ENCODE data around the gene LYST.
"Not testable (repeated sequence)": the region's sequence is repeated elsewhere in the genome, so short reads cannot be mapped to it uniquely, and the experiment has no call there.

LYST gene

DNA sequence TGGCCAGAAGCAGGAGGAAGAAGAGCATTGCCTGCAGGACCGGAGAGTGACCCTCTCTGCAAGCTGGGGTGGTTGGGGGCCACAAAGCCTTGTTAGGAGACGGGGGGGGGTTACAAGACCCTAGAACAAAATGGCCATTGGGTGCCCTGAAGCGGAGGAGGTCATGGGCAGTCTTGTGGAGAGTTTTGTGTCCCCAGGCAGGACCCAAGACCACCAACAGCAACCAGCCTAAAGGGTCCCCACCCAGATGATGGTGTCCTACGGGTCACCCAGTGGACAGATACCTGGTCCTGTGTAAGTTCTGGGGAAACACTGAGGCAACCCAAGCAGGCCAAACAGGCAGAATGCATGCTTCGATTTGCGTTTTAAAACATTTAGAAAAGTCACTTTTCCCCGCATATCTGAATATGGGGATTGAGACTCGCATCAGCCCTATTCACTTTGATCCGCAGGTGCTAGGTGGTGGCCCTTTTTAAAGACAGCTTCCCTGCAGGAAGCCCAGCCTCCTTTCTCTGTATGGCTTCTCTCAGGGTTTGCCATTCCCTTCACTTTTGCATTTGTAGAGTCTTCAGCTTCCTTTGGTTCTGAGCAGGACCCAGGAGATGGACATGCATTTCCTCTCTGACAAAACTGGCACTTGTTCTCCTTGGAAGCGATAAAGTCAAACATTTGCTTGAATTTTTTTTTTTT lies 238.2 kb downstream of the LYST start:
- Mint-ChIP-seq H3K27me3 (peaks cover 37% of the 10 kb centered on the region), H3K9me3 (no peaks in the 10 kb centered on the region)
- intact Hi-C loops (cut with micrococcal nuclease) = no loop called here

DNA sequence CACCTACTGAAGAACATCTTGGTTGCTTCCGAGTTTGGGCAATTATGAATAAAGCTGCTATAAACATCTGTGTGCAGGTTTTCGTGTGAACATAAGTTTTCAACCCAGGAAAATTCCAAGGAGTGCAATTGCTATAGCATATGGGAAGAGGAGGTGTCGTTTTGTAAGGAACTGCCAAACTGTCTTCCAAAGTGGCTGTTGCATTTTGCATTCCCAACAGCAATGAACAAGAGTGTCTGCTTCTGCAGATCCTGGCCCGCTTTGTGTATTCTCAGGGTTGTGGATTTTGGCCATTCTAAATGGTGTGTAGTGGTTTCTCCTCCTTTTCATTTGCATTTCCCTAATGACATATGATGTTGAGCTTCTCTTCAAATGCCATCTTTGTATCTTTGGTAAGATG lies 240.9 kb downstream of the LYST start:
- H3K27me3 Mint-ChIP-seq = peaks cover 22% of the 10 kb centered on the region
- intact Hi-C loops (cut with micrococcal nuclease) = no loop called here

More for the DNA sequence above, 238.2 kb downstream of the LYST start:
- H3K4me1 Mint-ChIP-seq (ENCODE audit: low read depth) = peaks cover 14% of the 10 kb centered on the region
- H3K36me3 Mint-ChIP-seq (ENCODE audit: low read depth) = no peaks in the 10 kb centered on the region
- H3K4me3 Mint-ChIP-seq = no peak overlapping the region
- no peak overlapping the region for H3K27ac Mint-ChIP-seq

GRCh38 chr1:235625340-235625739 lies 241.4 kb downstream of the LYST start:
- Mint-ChIP-seq H3K27ac (no peak overlapping the region), H3K9me3 (no peaks in the 10 kb centered on the region), H3K4me3 (no peak overlapping the region), H3K27me3 (peaks cover 20% of the 10 kb centered on the region), H3K36me3 (ENCODE audit: low read depth) (no peaks in the 10 kb centered on the region), H3K4me1 (ENCODE audit: low read depth) (no peaks in the 10 kb centered on the region)
- intact Hi-C loops (cut with micrococcal nuclease) = no loop called here

More for the DNA sequence above, 240.9 kb downstream of the LYST start:
- Mint-ChIP-seq H3K9me3 (no peaks in the 10 kb centered on the region), H3K4me1 (ENCODE audit: low read depth) (no peaks in the 10 kb centered on the region), H3K4me3 (no peak overlapping the region), H3K27ac (no peak overlapping the region), H3K36me3 (ENCODE audit: low read depth) (no peaks in the 10 kb centered on the region)

DNA sequence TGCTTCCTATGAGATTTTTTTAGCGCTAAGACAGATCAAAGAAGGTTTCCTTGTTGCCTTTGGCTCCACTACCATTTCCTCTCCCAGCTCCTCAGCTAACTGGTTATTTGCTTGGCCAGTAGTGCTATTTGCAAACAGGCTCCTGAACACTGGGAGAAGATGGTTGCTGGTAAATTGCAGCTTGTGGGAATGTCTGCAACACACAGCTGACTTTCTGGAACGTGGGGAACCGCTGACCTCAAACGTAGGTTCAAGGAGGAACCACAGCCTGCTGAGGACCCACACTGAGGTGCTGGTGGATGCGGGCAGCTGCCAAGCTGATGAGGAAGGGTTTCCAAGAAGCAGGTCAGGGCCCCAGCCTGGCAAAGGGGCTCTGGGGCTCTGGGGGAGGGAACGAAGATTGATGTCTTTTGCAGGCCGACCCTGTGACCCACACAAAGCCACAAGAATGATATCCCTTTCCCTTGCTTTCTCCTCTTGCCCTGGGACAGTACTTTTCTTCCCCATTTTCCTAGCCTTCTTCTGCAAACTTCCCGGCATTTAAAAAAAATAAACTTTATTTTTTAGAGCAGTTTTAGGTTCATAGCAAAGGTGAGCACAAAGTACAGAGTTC lies 241.9 kb downstream of the LYST start:
- Mint-ChIP-seq H3K4me1 (ENCODE audit: low read depth) (no peaks in the 10 kb centered on the region), H3K36me3 (ENCODE audit: low read depth) (no peaks in the 10 kb centered on the region), H3K4me3 (no peak overlapping the region), H3K9me3 (no peaks in the 10 kb centered on the region), H3K27me3 (peaks cover 19% of the 10 kb centered on the region), H3K27ac (no peak overlapping the region)
- intact Hi-C loops (cut with micrococcal nuclease) = no loop called here

DNA sequence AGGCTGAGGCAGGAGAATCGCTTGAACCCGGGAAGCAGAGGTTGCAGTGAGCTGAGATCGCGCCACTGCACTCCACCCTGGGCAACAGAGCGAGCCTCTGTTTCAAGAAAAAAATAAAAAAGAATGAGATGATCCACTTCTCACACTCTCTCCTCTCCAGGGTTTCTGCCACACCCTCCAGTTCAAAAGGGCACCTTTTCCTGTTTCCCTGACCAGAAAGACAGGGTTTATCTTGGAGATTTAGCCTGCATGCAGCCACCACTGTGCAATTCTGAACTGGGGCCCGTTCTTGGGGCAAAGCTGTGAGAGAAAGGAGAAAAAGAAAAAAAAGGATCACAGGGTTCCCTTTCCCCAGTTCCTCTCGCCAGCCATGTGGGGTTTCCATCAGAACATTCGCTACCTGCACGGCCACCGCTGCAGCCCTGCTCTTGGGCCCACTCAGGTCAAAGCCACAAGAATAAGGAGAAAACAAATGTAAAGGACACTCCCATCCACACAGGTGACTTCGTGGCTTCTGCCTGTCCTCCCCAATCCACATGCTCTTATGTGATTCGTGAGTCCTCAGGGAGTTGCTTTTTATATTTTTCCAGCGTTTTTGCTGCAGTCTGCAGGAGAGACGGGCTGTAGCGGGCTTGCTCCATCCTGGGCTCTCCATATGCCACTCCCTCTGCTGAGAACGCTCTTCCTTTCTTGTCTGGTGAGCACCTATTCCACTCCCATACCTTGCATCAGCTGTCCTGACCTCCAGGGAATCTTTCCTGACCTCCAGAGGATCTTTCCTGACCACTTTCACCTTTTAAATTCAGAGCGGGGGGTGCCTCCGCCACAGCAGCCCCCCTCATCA lies 243.5 kb downstream of the LYST start:
- Mint-ChIP-seq H3K27ac (no peak overlapping the region), H3K9me3 (no peaks in the 10 kb centered on the region), H3K36me3 (ENCODE audit: low read depth) (no peaks in the 10 kb centered on the region), H3K4me3 (no peak overlapping the region), H3K27me3 (peaks cover 19% of the 10 kb centered on the region), H3K4me1 (ENCODE audit: low read depth) (no peaks in the 10 kb centered on the region)
- intact Hi-C loops (cut with micrococcal nuclease) = no loop called here

DNA sequence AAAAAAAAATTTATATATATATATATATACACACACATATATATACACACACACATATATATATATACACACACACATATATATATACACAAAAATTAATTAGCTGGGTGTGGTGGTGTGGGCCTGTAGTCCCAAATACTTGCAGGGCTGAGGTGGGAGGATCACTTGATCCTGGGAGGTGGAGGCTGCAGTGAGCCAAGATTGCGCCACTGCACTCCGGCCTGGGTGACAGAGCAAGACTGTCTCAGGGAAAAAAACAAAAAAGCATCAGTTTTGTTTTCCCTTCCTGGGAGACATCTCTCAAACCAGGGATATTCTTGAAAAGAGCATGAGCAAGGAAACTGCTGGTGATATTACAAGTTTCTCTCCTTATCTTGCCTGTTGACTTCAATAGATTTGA lies 247.6 kb downstream of the LYST start:
- H3K27me3 Mint-ChIP-seq; H3K9me3 Mint-ChIP-seq; H3K4me3 Mint-ChIP-seq; intact Hi-C loops (cut with micrococcal nuclease); H3K36me3 Mint-ChIP-seq (ENCODE audit: low read depth); H3K27ac Mint-ChIP-seq; H3K4me1 Mint-ChIP-seq (ENCODE audit: low read depth): not testable (repeated sequence)

GRCh38 chr1:235617808-235618207 lies 248.9 kb downstream of the LYST start:
- no peaks in the 10 kb centered on the region for H3K36me3 Mint-ChIP-seq (ENCODE audit: low read depth)
- H3K27me3 Mint-ChIP-seq = no peaks in the 10 kb centered on the region
- intact Hi-C loops (cut with micrococcal nuclease) = no loop called here
- H3K27ac Mint-ChIP-seq = no peak overlapping the region
- H3K9me3 Mint-ChIP-seq = no peaks in the 10 kb centered on the region
- no peak overlapping the region for H3K4me3 Mint-ChIP-seq
- H3K4me1 Mint-ChIP-seq (ENCODE audit: low read depth) = no peaks in the 10 kb centered on the region

GRCh38 chr1:235617140-235617539 lies 249.6 kb downstream of the LYST start:
- intact Hi-C loops (cut with micrococcal nuclease) = no loop called here
- Mint-ChIP-seq H3K36me3 (ENCODE audit: low read depth) (no peaks in the 10 kb centered on the region), H3K4me1 (ENCODE audit: low read depth) (no peaks in the 10 kb centered on the region), H3K9me3 (no peaks in the 10 kb centered on the region), H3K4me3 (no peak overlapping the region), H3K27me3 (no peaks in the 10 kb centered on the region), H3K27ac (no peak overlapping the region)

- intact Hi-C loops (cut with micrococcal nuclease) = no loop called here
These were observed 252.2 kb downstream of the LYST start for GRCh38 chr1:235614442-235614954.

DNA sequence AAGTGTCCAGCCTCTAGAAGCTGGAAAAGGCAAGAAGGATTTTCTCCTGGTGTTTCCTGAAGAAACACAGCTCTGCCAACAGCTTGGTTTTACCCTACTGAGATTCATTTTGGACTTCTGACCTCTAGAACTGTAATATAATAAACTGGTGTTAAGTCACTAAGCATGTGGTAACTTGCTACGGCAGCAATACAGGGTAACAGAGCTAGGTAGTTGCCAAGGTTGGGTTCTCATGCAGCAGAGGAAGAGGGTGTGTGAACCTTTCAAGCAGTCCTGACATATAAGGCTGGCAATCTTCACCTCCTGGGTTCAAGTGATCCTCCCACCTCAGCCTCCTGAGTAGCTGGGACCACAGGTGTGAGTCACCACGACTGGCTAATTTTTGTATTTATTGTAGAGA lies 253.1 kb downstream of the LYST start:
- Mint-ChIP-seq H3K36me3 (ENCODE audit: low read depth) (no peaks in the 10 kb centered on the region), H3K4me1 (ENCODE audit: low read depth) (no peaks in the 10 kb centered on the region), H3K9me3 (no peaks in the 10 kb centered on the region), H3K4me3 (no peak overlapping the region), H3K27me3 (no peaks in the 10 kb centered on the region), H3K27ac (no peak overlapping the region)
- intact Hi-C loops (cut with micrococcal nuclease) = no loop called here

More at GRCh38 chr1:235614442-235614954, 252.2 kb downstream of the LYST start:
- Mint-ChIP-seq H3K36me3 (ENCODE audit: low read depth) (no peaks in the 10 kb centered on the region), H3K27me3 (no peaks in the 10 kb centered on the region), H3K4me3 (no peak overlapping the region), H3K4me1 (ENCODE audit: low read depth) (no peaks in the 10 kb centered on the region), H3K27ac (no peak overlapping the region), H3K9me3 (no peaks in the 10 kb centered on the region)

DNA sequence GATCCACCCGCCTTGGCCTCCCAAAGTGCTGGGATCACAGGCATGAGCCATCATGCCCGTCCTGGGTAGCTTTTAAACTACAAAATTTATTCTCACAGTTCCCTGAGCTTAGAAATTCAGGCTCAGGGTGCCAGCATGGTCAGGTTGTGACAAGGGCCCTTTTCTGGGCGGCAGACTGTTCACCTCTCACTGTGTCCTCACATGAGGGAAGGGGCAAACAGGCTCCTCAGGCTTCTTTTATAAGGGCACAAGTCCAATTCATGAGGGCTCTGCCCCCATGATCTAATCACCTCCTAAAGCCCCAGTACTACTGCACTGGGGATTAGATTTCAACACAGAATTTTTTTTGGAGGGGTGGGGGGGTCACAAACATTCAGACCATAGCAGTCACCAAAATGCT lies 253.9 kb downstream of the LYST start:
- Mint-ChIP-seq H3K27ac (no peak overlapping the region), H3K27me3 (no peaks in the 10 kb centered on the region), H3K4me3 (no peak overlapping the region), H3K4me1 (ENCODE audit: low read depth) (no peaks in the 10 kb centered on the region), H3K36me3 (ENCODE audit: low read depth) (no peaks in the 10 kb centered on the region), H3K9me3 (no peaks in the 10 kb centered on the region)
- intact Hi-C loops (cut with micrococcal nuclease) = no loop called here
